GM12874 (cell line): Measurements from ENCODE around the gene DISP3.

Experiments
- TF ChIP-seq, protein P1 (sequence below): IDR thresholded peaks from 2 replicates; pipeline ENCODE4 v1.5.1; 2011; ENCODE audit warnings: low read depth, mild to moderate bottlenecking, control low read depth, low read length, moderate library complexity; ENCODE audit not compliant: insufficient read depth

The DISP3 gene

DNA sequence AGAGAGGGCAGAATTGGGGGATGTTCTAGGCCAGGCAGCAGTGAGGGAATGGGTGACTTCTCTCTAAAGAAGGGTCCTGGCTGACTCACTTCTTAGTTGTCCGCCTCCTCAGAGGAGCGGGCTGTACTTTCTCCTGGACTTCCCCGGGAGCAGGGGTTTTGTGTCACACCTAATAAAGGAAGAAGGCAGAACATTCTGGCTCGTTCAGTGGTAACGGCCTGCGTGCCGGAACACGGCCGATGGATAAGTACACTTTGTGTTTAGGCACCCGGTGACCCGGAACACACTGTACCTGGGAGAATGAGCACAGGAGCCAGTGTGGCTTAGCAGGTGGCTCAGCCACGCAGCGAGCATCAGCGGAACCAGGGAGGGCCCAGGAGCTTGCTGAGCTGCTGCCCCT is 90.6 kb downstream of the DISP3 start:
- TF ChIP-seq, protein P1, sequence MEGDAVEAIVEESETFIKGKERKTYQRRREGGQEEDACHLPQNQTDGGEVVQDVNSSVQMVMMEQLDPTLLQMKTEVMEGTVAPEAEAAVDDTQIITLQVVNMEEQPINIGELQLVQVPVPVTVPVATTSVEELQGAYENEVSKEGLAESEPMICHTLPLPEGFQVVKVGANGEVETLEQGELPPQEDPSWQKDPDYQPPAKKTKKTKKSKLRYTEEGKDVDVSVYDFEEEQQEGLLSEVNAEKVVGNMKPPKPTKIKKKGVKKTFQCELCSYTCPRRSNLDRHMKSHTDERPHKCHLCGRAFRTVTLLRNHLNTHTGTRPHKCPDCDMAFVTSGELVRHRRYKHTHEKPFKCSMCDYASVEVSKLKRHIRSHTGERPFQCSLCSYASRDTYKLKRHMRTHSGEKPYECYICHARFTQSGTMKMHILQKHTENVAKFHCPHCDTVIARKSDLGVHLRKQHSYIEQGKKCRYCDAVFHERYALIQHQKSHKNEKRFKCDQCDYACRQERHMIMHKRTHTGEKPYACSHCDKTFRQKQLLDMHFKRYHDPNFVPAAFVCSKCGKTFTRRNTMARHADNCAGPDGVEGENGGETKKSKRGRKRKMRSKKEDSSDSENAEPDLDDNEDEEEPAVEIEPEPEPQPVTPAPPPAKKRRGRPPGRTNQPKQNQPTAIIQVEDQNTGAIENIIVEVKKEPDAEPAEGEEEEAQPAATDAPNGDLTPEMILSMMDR, result no peak

DNA sequence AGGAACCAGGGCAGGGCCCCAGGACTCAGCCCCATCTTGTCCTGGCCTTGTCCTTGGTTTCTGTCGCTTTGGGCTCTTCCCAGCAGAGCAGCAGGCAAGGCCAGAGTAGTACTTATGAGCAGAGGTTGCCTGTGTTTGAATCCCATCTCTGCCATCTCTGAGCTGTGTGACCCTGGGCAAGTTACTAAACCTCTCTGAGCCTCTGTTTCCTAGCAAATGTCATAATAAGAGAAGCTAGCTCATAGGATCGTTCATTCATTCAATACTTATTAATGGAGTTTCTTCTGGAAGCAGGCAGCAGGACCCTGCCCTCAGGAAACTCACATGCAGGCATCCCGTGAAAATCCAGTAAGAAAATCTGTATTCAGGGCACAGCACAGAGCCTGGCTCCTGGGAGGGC is 91.0 kb downstream of the DISP3 start:
- TF ChIP-seq, protein P1, result no peak

DNA sequence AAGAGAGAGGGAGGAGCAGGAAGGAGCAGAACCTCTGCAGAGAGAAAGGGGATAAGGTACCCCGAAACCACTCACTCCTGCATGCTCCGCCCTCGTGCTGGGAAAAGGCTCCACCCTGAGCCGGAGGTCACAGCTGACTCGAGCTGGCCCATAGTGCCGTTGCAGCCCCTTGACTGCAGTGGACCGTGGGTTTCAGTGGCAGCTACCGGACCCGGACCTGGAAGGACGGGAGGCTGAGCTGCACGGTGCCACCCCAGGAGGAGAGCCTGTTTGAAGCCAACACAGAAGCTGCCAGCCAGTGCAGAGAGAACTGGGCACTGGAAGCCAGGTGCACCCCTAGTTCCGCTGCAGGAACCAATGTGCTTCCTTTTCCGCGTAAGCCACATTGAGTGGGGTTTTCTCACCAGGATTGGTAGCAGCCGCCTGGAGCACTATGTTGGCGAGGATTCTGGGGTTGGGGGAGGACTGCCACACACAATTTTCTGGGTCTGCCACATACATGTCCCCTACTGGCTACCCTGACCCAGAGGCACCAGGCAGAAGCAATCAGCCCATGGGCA is 91.9 kb downstream of the DISP3 start:
- TF ChIP-seq, protein P1, result no peak

DNA sequence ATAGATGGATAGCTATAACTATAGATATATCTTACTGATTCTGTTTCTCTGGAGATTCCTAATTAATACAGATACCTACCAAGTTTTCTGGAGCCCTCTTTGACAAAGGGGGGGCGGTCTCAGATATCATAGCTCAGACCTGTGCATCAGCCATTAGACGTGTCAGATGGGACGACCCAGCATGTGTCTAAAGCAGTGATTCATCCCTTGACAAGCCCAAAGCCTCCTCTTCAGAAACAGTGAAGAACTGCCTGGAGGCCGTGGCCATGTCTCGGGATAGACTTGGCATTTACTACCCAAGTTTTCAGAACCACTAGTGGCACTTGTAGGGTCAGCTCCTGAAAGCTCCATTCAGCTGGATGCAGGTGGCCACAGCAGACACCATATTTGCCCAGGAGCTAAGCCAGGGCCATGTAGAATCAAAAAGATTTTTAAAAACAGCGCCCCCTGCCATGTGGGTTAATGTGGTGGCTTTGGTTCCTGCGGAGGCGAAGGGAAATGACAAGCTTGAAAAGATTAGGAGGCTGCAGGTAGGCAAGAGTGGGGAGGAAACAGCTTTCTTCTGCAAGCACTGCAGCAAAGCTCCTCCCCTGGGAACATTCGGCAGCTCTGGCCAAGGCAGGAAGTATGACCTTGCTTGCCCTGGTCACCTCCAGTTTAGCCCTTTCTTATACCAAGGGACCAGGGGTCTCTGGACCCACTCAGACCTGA is 93.1 kb downstream of the DISP3 start:
- TF ChIP-seq, protein P1, result no peak

DNA sequence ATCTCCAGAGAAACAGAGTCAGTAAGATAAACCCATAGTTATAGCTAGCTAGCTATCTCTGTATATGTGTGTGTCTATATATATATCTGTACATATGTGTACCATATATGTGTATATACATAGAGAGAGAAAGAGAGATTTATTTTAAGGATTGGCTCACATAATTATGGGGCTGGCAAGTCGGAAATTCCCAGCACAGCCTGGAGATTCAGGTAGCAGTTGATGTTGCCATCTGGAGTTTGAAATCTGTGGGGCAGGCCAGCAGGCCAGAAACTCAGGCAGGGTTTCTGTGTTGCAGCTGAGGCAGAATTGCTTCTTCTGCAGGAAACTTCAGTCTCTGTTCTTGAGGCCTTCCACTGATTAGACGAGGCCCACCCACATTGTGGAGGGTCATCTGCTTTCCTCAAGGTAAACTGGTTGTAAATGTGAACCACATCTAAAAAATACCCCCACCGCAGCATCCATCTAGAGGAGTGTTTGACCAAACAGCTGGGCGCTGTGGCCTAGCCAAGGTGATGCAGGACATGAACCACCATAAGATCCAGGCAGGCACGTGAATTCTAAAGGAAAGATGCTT is 94.2 kb downstream of the DISP3 start:
- TF ChIP-seq, protein P1, result no peak

DNA sequence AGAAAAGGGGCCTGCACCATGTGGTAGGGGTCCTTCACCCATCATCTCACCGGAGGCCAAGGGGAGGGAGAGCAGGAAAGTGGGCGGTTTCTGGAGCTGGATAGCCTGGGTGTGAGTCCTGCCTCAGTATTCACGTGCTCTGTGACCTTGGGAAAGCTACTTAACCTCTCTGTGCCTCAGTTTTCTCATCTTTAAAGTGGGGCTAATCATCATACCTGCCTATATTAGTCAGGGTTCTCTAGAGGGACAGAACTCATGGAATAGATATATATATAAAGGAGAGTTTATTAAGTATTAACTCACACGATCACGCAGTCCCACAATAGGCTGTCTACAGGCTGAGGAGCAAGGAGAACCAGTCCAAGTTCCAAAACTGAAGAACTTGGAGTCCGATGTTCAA is 96.6 kb downstream of the DISP3 start:
- TF ChIP-seq, protein P1, result no peak

DNA sequence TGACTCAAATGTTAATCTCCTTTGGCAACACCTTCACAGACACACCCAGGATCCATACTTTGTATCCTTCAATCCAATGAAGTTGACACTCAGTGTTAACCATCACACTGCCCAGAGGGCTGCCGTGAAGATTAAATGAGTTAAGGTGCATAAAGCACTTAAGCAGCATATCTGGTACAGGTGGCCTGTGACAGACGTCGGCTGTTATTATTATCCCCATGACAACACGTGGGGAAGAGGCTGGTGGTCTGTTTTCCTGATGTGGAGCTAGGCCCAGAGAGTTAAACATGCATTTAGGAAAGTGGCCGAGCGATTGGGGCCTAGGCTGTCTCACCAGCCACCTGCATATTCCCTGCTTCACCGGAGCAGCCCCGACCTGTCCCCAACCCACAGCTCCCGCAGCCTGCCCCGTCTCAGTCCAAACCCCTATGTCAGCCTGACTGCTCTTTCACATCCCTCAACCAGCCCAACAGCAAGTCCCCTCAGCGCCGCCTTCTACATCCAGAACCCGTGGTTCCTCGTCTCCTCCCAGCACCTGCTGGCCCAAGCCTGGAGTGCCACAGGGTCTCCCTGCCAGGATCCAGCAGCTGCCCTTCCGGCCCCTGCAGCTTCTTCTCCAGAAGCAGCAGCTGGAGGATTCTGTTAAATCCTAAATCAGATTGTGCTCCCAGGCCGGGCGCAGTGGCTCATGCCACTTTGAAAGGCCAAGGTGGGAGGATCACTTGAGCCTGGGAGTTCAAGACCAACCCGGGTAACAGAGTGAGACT is 97.3 kb downstream of the DISP3 start:
- TF ChIP-seq, protein P1, result no peak
